Mesenchymal stem cell (in vitro differentiated cells and primary cell): Measurements from ENCODE around the gene DCAF4.

Source experiments
- DNase-seq: peaks from one replicate; pipeline ENCODE4 v3.0.0-alpha.2; 2013
- H2AFZ ChIP-seq: one replicate; pipeline ENCODE4 v1.6.1; 2013; ENCODE audit warnings: low read depth, mild to moderate bottlenecking, control low read depth, inconsistent platforms, low read length, moderate library complexity
- H2AK5ac ChIP-seq: 2 replicates; pipeline ENCODE4 v1.6.1; 2013; ENCODE audit warnings: low read length, moderate library complexity, mild to moderate bottlenecking, inconsistent platforms; ENCODE audit not compliant: severe bottlenecking
- H2BK120ac ChIP-seq: one replicate; pipeline ENCODE4 v1.6.1; 2013; ENCODE audit warnings: low read depth, mild to moderate bottlenecking, inconsistent platforms, low read length, moderate library complexity
- H2BK12ac ChIP-seq, 2 experiments: one replicate each; pipeline ENCODE4 v1.6.1; 2013; ENCODE audit warnings: inconsistent platforms in 2 of 2, low read length in 2 of 2, mild to moderate bottlenecking in 2 of 2, moderate library complexity in 2 of 2, control low read depth in 1 of 2
- H2BK15ac ChIP-seq: one replicate; pipeline ENCODE4 v1.6.1; 2013; ENCODE audit warnings: mild to moderate bottlenecking, low read depth, inconsistent platforms; ENCODE audit not compliant: poor library complexity, severe bottlenecking
- H2BK5ac ChIP-seq: 2 replicates; pipeline ENCODE4 v1.6.1; 2013; ENCODE audit warnings: low read depth, mild to moderate bottlenecking, low read length, control low read depth, inconsistent platforms; ENCODE audit not compliant: poor library complexity, severe bottlenecking
- H3K14ac ChIP-seq, 2 experiments: one replicate each; pipeline ENCODE4 v1.6.1; 2013; ENCODE audit warnings: inconsistent platforms in 2 of 2, low read length in 2 of 2, control low read depth in 1 of 2, mild to moderate bottlenecking in 1 of 2, moderate library complexity in 1 of 2
- H3K18ac ChIP-seq, 2 experiments: one replicate each; pipeline ENCODE4 v1.6.1; 2013; ENCODE audit warnings: inconsistent platforms in 2 of 2, low read length in 2 of 2, control low read depth in 1 of 2, low read depth in 1 of 2, mild to moderate bottlenecking in 1 of 2
- H3K23ac ChIP-seq, 2 experiments: one replicate each; pipeline ENCODE4 v1.6.1; 2013; ENCODE audit warnings: inconsistent platforms in 2 of 2, low read length in 2 of 2, mild to moderate bottlenecking in 2 of 2, moderate library complexity in 2 of 2, control low read depth in 1 of 2
- H3K27ac ChIP-seq: 2 replicates; pipeline ENCODE4 v1.5.1; 2013; ENCODE audit warnings: mild to moderate bottlenecking, moderate library complexity, low read length, control low read depth, inconsistent platforms; ENCODE audit not compliant: poor library complexity, severe bottlenecking
- H3K27me3 ChIP-seq, 2 experiments: 2 replicates each; pipeline versions ENCODE4 v1.6.1 to v1.7.0; 2013; ENCODE audit warnings: low read length in 2 of 2, mild to moderate bottlenecking in 2 of 2, moderate library complexity in 2 of 2, control low read depth in 1 of 2, inconsistent platforms in 1 of 2; ENCODE audit not compliant: control insufficient read depth in 1 of 2, insufficient read depth in 1 of 2
- H3K36me3 ChIP-seq, 2 experiments: 2 replicates each; pipeline versions ENCODE4 v1.6.1 to v1.7.0; 2013; ENCODE audit warnings: low read length in 2 of 2, control low read depth in 1 of 2, inconsistent platforms in 1 of 2, low read depth in 1 of 2, mild to moderate bottlenecking in 1 of 2; ENCODE audit not compliant: insufficient read depth in 2 of 2, control insufficient read depth in 1 of 2
- H3K4ac ChIP-seq, 2 experiments: one replicate each; pipeline ENCODE4 v1.6.1; 2013; ENCODE audit warnings: inconsistent platforms in 2 of 2, low read length in 2 of 2, mild to moderate bottlenecking in 2 of 2, moderate library complexity in 2 of 2, control low read depth in 1 of 2, low read depth in 1 of 2
- H3K4me1 ChIP-seq: 2 replicates; pipeline ENCODE4 v1.6.1; 2013; ENCODE audit warnings: low read depth, low read length, control low read depth; ENCODE audit not compliant: control insufficient read depth, insufficient read depth
- H3K4me2 ChIP-seq: 2 replicates; pipeline ENCODE4 v1.6.1; 2013; ENCODE audit warnings: low read length, mild to moderate bottlenecking, inconsistent platforms; ENCODE audit not compliant: poor library complexity, severe bottlenecking
- H3K4me3 ChIP-seq, 2 experiments: 2 replicates each; pipeline versions ENCODE4 v1.5.1 to v1.7.0; 2013; ENCODE audit warnings: low read length in 2 of 2, mild to moderate bottlenecking in 2 of 2, control low read depth in 1 of 2, low read depth in 1 of 2; ENCODE audit not compliant: insufficient read depth in 1 of 2
- H3K79me1 ChIP-seq: replicated peaks from 2 replicates; pipeline ENCODE4 v1.6.1; 2013; ENCODE audit warnings: mild to moderate bottlenecking, control low read depth, low read length, inconsistent platforms; ENCODE audit not compliant: poor library complexity, severe bottlenecking
- H3K9ac ChIP-seq: 2 replicates; pipeline ENCODE4 v1.7.0; 2013; ENCODE audit warnings: mild to moderate bottlenecking, low read length, moderate library complexity
- H3K9me3 ChIP-seq: 2 replicates; pipeline ENCODE4 v1.7.0; 2013; ENCODE audit warnings: mild to moderate bottlenecking, low read length; ENCODE audit not compliant: control insufficient read depth
- H4K8ac ChIP-seq: one replicate; pipeline ENCODE4 v1.6.1; 2013; ENCODE audit warnings: inconsistent platforms, mild to moderate bottlenecking, low read length, moderate library complexity
- H4K91ac ChIP-seq: one replicate; pipeline ENCODE4 v1.6.1; 2013; ENCODE audit warnings: mild to moderate bottlenecking, low read length, inconsistent platforms
- WGBS: methylation state at CpG from one replicate; pipeline ENCODE4 v1.1.7; 2013; ENCODE audit warnings: mixed read lengths; 5-methylcytosine and 5-hydroxymethylcytosine counted together

The DCAF4 gene

GRCh38 chr14:72920008-72920407 is 6.3 kb upstream of the DCAF4 start:
- Histone ChIP-seq H3K27me3 (peaks cover 5 to 36% of the 10 kb centered on the region in 2 experiments), H3K18ac (no peak overlapping the region), H4K8ac (no peak overlapping the region), H4K91ac (no peak overlapping the region), H2AFZ (no peak overlapping the region), H3K4me1 (no peaks in the 10 kb centered on the region), H2AK5ac (no peak overlapping the region), H3K4ac (no peak overlapping the region), H3K4me3 (no peak overlapping the region), H3K4me2 (no peak overlapping the region), H2BK120ac (no peak overlapping the region), H3K27ac (no peak overlapping the region), H2BK5ac (no peak overlapping the region), H3K9ac (no peak overlapping the region), H3K36me3 (no peaks in the 10 kb centered on the region), H3K23ac (no peak overlapping the region), H3K14ac (no peak overlapping the region), H2BK15ac (no peak overlapping the region), H2BK12ac (no peak overlapping the region), H3K9me3 (no peaks in the 10 kb centered on the region), H3K79me1 (no peaks in the 10 kb centered on the region)
- 92% methylated on average over 2 of the region's 2 CpGs for WGBS
- no peak for DNase-seq

- H2AFZ ChIP-seq: no peak overlapping the region
- no peak overlapping the region for H2BK15ac ChIP-seq
- no peak overlapping the region for H3K18ac ChIP-seq
- H2BK12ac ChIP-seq: no peak overlapping the region
- peaks cover 2% of the 10 kb centered on the region for H3K79me1 ChIP-seq
- no peak overlapping the region for H2BK120ac ChIP-seq
- H3K4me1 ChIP-seq: peaks cover 5% of the 10 kb centered on the region
- no peak overlapping the region for H2BK5ac ChIP-seq
- no peaks in the 10 kb centered on the region for H3K9me3 ChIP-seq
- peaks cover 5 to 36% of the 10 kb centered on the region in 2 experiments for H3K27me3 ChIP-seq
- DNase-seq: no peak
- no peak overlapping the region for H4K8ac ChIP-seq
- H2AK5ac ChIP-seq: no peak overlapping the region
- H4K91ac ChIP-seq: no peak overlapping the region
- H3K4ac ChIP-seq: no peak overlapping the region
- no peak overlapping the region for H3K9ac ChIP-seq
- H3K36me3 ChIP-seq: no peaks in the 10 kb centered on the region
- H3K14ac ChIP-seq: no peak overlapping the region
- no peak overlapping the region for H3K4me3 ChIP-seq
- H3K23ac ChIP-seq: no peak overlapping the region
- no peak overlapping the region for H3K27ac ChIP-seq
- H3K4me2 ChIP-seq: no peak overlapping the region
These were observed 4.9 kb upstream of the DCAF4 start for GRCh38 chr14:72921396-72921795.

- DNase-seq: no peak
- Histone ChIP-seq H2BK120ac (no peak overlapping the region), H3K27me3 (peaks cover 0 to 12% of the 10 kb centered on the region in 2 experiments), H3K23ac (no peak overlapping the region), H3K9me3 (no peaks in the 10 kb centered on the region), H2BK15ac (no peak overlapping the region), H4K91ac (no peak overlapping the region), H3K4me3 (no peak overlapping the region), H4K8ac (no peak overlapping the region), H3K79me1 (peaks cover 11% of the 10 kb centered on the region), H2AK5ac (no peak overlapping the region), H3K14ac (no peak overlapping the region), H2BK5ac (no peak overlapping the region), H3K18ac (no peak overlapping the region), H2AFZ (no peak overlapping the region), H3K27ac (no peak overlapping the region), H3K36me3 (peaks cover 0 to 6% of the 10 kb centered on the region in 2 experiments), H2BK12ac (no peak overlapping the region), H3K4ac (no peak overlapping the region), H3K9ac (no peak overlapping the region), H3K4me1 (peaks cover 13% of the 10 kb centered on the region), H3K4me2 (no peak overlapping the region)
- 86% methylated on average over 5 of the region's 5 CpGs for WGBS
These were observed 1.9 kb upstream of the DCAF4 start for GRCh38 chr14:72924337-72924736.

- DNase-seq: no peak
- no peak overlapping the region for H3K4ac ChIP-seq
- peaks cover 17% of the 10 kb centered on the region for H3K79me1 ChIP-seq
- peak overlapping the region; percentile 54 for H2BK15ac ChIP-seq
- H2BK12ac ChIP-seq: peak overlapping the region in 1 of 2 experiments; percentile 18
- peak overlapping the region in 1 of 2 experiments; percentile 89 for H3K4me3 ChIP-seq
- no peak overlapping the region for H2AFZ ChIP-seq
- no peaks in the 10 kb centered on the region for H3K9me3 ChIP-seq
- H4K91ac ChIP-seq: peak overlapping the region; percentile 18
- peak overlapping the region; percentile 88 for H3K9ac ChIP-seq
- H3K23ac ChIP-seq: peak overlapping the region in 1 of 2 experiments; percentile 27
- H3K18ac ChIP-seq: no peak overlapping the region
- peak overlapping the region; percentile 38 for H2AK5ac ChIP-seq
- WGBS: 93% methylated on average over 22 of the region's 22 CpGs
- no peak overlapping the region for H3K14ac ChIP-seq
- no peak overlapping the region for H3K27ac ChIP-seq
- peaks cover 0 to 14% of the 10 kb centered on the region in 2 experiments for H3K36me3 ChIP-seq
- H3K4me1 ChIP-seq: peaks cover 16% of the 10 kb centered on the region
- H3K27me3 ChIP-seq: peaks cover 0 to 3% of the 10 kb centered on the region in 2 experiments
- H2BK120ac ChIP-seq: no peak overlapping the region
- H2BK5ac ChIP-seq: no peak overlapping the region
- peak overlapping the region; percentile 4 for H4K8ac ChIP-seq
- H3K4me2 ChIP-seq: no peak overlapping the region
These were observed 999 bp upstream of the DCAF4 start for GRCh38 chr14:72925171-72925759.
